NCI-H146 treated with DMSO at 0.1 percent for 48 hours (cell line): ENCODE data around the gene SURF2.

Source experiments
- DNase-seq: peaks from one replicate; lab custom pipeline; 2025; ENCODE audit not compliant: unreplicated experiment; lab: John Stamatoyannopoulos, UW

SURF2 gene

DNA sequence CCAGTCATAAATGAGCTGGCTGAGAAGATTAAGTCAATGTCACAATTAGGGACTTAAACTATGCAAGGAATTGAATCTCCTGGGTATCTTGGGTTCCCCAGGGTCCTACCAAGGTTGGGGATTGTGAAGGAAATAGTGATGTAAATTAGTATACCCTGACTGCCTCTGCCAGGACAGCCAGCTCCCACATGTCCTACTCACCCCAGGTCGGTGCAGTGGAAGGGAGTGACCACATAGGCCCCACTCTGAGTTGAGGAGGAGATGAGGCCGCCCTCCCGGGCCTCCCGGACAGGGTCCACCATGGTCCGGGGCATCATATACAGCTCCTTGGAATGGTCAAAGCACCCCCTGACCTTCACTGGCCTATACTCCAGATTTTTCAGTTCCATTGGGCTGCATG lies 2.8 kb upstream of the SURF2 start:
- no peak for DNase-seq

GRCh38 chr9:133354766-133355165 lies 1.6 kb upstream of the SURF2 start:
- DNase-seq: no peak

DNA sequence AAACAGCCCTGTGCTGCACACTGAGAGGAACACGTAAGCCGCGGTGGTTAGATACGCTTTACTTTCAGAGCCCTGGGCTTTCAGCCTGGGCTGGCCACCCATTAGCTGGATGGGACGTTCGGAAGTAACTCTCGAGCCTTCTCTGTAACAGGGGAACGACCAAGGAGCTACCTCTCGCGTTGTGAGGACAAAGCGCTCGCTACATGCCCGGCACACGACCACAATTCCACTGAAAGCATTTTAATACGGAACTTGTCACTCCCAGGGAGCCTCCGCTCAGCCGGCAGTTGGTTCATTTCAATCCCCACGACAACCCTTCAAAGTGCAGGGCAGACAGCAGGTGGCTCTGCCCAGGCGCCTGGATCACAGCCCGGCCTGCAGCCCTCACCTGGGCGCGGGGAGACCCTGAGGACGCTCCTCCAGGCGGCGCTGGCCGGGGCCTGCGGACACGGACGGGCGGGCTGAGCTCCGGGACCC lies 431 bp upstream of the SURF2 start:
- DNase-seq: peak; percentile 8

GRCh38 chr9:133357656-133358055 lies 1.3 kb downstream of the SURF2 start:
- no peak for DNase-seq

- no peak for DNase-seq
Observed at GRCh38 chr9:133359399-133360175, 3.2 kb downstream of the SURF2 start.

DNA sequence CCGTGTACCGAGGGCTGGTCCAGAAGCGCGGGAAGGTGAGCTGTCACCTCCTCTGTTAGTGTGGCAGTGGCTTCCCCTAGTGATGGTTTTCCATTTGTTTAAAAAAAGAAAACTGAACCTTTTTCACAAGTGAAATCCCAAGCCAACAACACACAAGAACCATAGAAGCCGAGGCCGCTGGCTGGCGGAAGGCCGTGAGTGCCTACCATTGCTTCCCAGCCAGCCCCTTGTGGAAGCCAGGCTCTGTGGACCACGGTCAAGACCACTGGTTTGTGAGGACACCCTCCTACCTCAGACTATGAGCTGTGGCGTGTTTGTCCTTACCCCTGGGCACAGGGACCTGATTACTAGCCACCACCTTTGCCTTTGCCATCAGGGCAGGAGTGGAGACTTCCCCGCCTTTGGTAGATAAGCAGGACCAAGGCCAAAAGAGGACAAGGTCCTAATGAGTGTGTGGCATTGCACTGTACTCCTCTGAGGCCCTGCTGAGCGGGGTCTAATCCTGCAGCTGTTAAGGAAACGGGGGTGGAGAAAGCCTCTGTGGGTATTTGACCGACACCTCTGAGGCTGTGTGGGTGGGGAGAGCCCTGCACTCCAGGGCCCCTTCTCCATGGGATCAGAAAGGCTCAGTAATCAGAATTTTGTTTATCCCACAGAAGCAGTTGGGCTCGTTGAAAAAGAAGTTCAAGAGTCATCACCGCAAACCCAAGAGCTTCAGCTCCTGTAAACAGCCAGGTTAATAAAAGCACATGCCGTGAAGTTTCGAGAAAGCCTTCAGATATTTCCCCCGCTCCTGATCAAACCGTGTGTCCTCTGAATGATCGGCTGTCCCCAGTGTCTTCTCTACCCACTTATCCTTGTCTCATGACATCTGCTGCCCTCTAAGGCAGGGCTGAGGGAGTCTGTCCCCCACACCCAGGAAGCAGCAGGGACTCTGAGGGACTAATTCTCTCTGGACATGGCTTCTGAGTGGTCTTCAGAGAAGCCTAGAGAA lies 4.3 kb downstream of the SURF2 start:
- DNase-seq: no peak

DNA sequence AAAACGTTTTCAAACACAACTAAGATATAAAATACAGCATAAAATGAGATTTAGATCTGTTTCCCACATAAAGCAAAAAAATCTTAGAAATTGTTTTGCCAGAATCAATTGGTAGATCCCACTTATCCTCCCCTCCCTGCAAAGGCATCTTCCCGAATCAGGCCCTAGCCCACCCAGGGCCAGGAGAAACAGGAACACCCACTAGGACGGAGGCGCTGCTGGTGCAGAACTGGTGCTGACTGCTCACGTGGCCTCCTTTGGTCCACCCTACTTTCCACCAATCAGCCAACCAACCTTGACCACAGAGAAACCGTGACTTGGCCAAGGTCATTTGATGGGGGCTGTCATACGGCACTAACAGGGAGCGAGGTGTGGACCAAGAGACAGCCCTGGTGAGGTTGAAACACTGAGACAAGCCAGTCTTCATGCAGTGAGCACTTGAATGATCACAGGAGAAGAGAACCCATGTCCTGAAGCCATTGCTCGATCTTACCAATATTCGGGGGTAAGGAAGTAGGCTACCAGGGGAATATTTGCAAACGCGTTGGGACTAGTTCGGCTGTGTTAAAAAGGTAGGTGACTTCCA lies 5.2 kb downstream of the SURF2 start:
- DNase-seq: no peak

DNA sequence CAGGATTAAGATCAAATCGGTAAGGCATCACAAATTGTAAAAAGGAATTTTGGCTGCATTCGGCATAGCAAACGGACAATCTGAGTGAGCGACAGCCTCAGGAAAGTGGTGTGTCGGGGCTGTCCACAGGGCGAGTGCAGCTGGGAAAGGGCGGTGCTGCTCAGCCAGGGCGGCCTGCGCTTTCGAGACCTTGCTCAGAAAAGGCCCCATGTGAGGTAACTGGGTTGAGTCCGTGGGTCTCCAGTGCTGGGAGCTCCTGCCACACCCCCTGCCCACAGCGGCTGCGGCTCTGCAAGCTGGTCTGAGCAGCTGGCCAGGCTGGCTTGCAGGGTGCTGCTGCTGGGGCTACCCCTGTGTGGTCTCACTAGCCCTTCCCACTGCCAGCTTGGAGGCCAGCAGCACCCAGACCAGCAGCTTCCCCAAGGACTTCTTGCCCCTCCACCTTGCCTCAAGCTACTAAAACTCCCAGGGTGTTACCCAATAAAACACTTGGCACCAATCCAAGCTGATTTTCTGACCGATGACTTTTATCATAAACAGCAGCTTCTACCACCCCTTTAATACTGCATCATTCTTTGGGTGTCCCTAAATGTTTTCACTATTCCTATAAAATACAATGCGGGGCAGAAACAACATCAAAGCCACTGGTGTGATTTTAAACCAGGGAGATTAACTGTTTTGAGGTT lies 6.2 kb downstream of the SURF2 start:
- no peak for DNase-seq

- no peak for DNase-seq
Observed at GRCh38 chr9:133366435-133366834, 10.1 kb downstream of the SURF2 start.

GRCh38 chr9:133367221-133367620 lies 10.9 kb downstream of the SURF2 start:
- DNase-seq: no peak

- DNase-seq: no peak
Observed at GRCh38 chr9:133367778-133368177, 11.4 kb downstream of the SURF2 start.

DNA sequence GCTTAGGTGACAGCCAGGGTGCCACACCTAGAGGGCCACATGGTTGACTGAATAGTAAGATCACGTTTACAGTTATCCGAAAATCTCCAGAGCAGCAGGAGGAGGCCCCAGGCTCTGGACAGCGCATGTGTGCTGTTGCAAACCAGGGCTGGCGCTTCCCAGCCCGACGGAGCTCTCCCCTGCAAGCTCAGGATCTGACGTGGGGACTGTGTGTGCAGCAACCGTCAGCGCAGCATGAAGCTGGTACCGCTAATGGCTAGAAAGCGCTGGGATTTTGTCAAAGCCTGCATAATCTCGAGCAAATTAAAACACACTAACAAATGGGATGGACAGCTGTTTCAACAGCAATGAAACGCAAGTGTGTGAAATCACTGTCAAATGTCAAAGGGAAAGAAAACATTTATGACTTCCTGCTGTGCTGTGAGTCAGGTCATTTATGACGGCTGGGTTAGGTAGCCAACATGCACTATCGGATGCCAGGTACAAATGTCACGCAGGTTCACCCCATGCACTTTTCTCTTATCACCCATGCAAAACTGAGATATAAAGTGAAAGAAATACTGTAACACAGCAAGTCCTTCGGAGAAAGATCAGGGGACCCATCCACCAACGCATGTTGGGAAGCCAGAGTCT lies 12.0 kb downstream of the SURF2 start:
- DNase-seq: peak; percentile 70

DNA sequence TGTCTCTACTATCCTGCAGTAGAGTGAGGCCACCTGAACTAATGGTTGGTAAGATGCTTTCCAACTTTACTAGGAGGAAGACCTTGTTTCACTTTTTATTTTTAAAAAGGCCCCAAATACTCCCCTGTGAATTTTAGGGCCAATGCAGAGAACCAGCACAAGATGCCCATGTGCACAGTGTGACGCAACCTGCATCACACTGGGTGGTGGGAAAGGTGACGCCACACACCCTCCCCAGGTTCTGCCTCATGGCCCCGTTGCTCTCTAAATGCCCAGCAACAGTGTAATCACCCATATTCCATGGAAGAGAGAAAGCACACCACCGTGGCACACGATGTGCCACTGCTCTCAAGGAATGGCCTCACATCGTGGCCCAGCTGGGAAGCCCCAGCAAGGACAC lies 13.1 kb downstream of the SURF2 start:
- no peak for DNase-seq

DNA sequence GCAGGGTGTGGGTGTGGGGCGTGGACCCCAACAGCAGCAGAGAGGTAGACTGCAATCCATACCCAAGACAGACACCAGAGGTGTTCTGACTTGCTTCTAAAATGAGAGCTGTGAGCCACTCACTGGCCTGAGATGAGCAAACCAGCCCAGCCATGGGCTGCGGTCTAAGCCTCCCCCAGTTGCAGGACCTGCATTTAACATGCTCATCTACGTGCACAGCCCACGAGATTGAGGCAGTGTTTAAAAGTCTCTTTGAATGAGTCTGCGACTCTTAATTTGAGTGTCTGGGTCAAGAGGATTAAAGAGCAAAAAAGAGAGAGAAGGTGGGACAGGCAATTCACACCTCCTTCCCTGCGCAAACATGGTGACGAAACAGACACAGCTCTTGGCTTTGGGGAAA lies 13.6 kb downstream of the SURF2 start:
- DNase-seq: no peak

- DNase-seq: no peak
Observed at GRCh38 chr9:133370685-133371084, 14.3 kb downstream of the SURF2 start.

DNA sequence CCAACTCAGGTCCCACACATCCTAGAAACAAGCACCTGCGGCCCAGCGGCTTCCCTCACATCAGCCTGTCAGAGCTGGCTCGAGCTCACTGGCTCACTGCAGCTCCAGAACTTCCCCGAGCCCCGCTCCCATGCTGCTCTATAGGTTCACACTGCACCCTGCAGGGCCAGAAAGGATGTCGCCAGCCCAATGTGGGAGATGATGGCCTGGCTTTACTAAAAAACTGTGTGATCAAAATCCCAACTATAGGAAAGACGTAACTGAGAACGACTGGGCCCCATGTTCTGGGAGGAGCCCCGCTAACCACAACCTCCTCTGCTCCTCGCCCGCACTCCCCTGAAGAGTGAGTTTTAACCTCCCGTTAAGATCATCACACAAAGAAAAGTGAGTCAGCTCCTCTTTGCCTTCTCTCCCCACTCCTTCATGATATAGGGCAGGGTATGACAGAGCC lies 14.9 kb downstream of the SURF2 start:
- DNase-seq: no peak

- no peak for DNase-seq
Observed at GRCh38 chr9:133372144-133372543, 15.8 kb downstream of the SURF2 start.

GRCh38 chr9:133374612-133375115 lies 18.3 kb downstream of the SURF2 start:
- no peak for DNase-seq

- DNase-seq: no peak
Observed at GRCh38 chr9:133375116-133375723, 18.9 kb downstream of the SURF2 start.
